ENCODE data around the gene EPHA6.

- TF ChIP-seq EZH2 (IDR thresholded peaks at IDR 0.05; ENCODE audit: borderline replicate concordance, low read depth, low read length, severe bottlenecking) (no peak), POLR2A (IDR thresholded peaks at IDR 0.05; ENCODE audit: low read depth, low read length) (no peak), CTCF (IDR thresholded peaks at IDR 0.05; ENCODE audit: extremely low read depth in 1 of 2, insufficient read depth in 1 of 2, low read depth in 1 of 2, low read length in 2 of 2) (no peak)
These were observed 482.6 kb downstream of the EPHA6 start for GRCh38 chr3:97297032-97297431.

All from endothelial cell of umbilical vein (primary cell).